ENCODE measurements around the gene KCNK1. TPM values are rescaled to one million over a fixed set of nuclear protein-coding genes. Genes with fewer than 3 reads are reported as not detected.

KCNK1 gene
- total and polyA plus RNA-seq, 2 of the 4 experiments (the other 2 are of a cell fraction) = 0.90 to 1.6 TPM

DNA sequence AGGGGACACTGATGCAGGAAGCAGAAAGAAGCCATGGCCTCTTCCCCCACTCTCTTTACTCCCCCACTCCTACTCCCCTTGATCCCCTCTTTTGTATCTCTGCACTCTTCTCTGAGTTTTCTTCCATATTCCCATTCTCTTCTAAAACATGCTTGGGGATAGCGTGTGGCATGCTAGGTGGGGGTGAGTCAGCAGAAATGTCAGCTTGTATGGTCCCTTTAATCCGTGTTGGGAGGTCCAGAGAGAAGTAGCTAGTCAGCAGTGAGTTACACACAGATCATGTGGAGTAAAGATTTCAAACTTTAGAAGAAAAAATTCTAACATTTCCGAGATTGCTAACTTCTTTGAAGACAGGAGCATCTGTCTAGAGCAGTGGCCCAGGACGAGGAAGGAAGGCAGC is 4.0 kb upstream of the KCNK1 start:
- Histone ChIP-seq H3K18ac (ENCODE audit: low read depth, low read length) (no peak overlapping the region), H3K9ac (ENCODE audit: low read depth, low read length) (no peak overlapping the region), H2AK5ac (ENCODE audit: low read depth, low read length) (no peak overlapping the region), H2AK9ac (replicated peaks; ENCODE audit: low read depth, low read length, poor library complexity) (no peak overlapping the region), H3K27ac (ENCODE audit: insufficient read depth, low read length) (no peak overlapping the region), H3K4me2 (ENCODE audit: low read depth, low read length) (no peak overlapping the region), H3K4ac (ENCODE audit: low read depth, low read length) (no peak overlapping the region), H3K79me1 (ENCODE audit: low read depth in 1 of 2, low read length in 2 of 2) (no peaks in the 10 kb centered on the region), H3K23ac (ENCODE audit: low read depth, low read length) (no peak overlapping the region), H3K9me3 (ENCODE audit: control insufficient read depth, insufficient read depth, low read length) (peaks cover 2% of the 10 kb centered on the region; the same call in 1 of the 2 replicates), H3K9me1 (ENCODE audit: insufficient read depth, low read length) (no peaks in the 10 kb centered on the region), H3K4me1 (ENCODE audit: control insufficient read depth, insufficient read depth, low read length) (no peaks in the 10 kb centered on the region), H2AFZ (replicated peaks; ENCODE audit: low read length, poor library complexity) (no peak overlapping the region), H3K36me3 (ENCODE audit: control insufficient read depth, insufficient read depth, low read length) (no peaks in the 10 kb centered on the region), H2BK5ac (ENCODE audit: low read depth, low read length, poor library complexity, severe bottlenecking) (no peak overlapping the region), H2BK120ac (ENCODE audit: low read depth, low read length) (no peak overlapping the region), H2BK15ac (ENCODE audit: low read depth, low read length) (no peak overlapping the region), H3K14ac (replicated peaks; ENCODE audit: low read depth, low read length) (no peak overlapping the region), H4K8ac (ENCODE audit: low read depth in 2 of 2, low read length in 2 of 2) (no peak overlapping the region), H4K20me1 (ENCODE audit: insufficient read depth, low read length) (no peaks in the 10 kb centered on the region), H3K4me3 (ENCODE audit: insufficient read depth, low read depth, low read length) (no peak overlapping the region), H2BK20ac (ENCODE audit: low read depth, low read length) (no peak overlapping the region), H4K5ac (ENCODE audit: low read depth, low read length) (no peak overlapping the region), H3K56ac (ENCODE audit: extremely low read depth, insufficient read depth, low read length) (no peak overlapping the region), H4K91ac (ENCODE audit: insufficient read depth, low read depth, low read length) (no peak overlapping the region), H3K27me3 (ENCODE audit: control insufficient read depth, insufficient read depth, low read length) (no peaks in the 10 kb centered on the region; the same call in 1 of the 2 replicates)
- DNase-seq = no peak
- ChIA-PET CTCF (no interaction called here), POLR2A (ENCODE audit: unreplicated experiment) (no interaction called here)
- WGBS, 2 experiments (ENCODE audit: extremely low coverage in 2 of 2, insufficient read length in 1 of 2) = no CpG with 5 or more reads among the region's 4 CpGs
- in situ Hi-C loops (cut with MboI; ENCODE audit: low sequenced_read_pairs) = no loop called here
- intact Hi-C loops (cut with micrococcal nuclease) = no loop called here
- dilution Hi-C loops (cut with HindIII; ENCODE audit: low sequenced_read_pairs, unreplicated experiment) = no loop called here
- BruUV-seq (replicated peaks) = no TSS peak
- no peak for ATAC-seq (ENCODE audit: low read depth)
- no peak for TF ChIP-seq FOS (IDR thresholded peaks at IDR 0.05; ENCODE audit: low read depth, low read length)
- no peak for TF ChIP-seq RFX5 (IDR thresholded peaks at IDR 0.05; ENCODE audit: low read depth, low read length)
- TF ChIP-seq MAFK (IDR thresholded peaks at IDR 0.05; ENCODE audit: low read depth, low read length) = no peak

Measured in IMR-90 (cell line).